GM18868 (cell line): ENCODE results near the gene CDC123.
"Not testable (repeated sequence)": the region's sequence is repeated elsewhere in the genome, so short reads cannot be mapped to it uniquely, and the experiment has no call there.

Source experiments
- ATAC-seq: cut with Tn5 transposase; IDR thresholded peaks from one replicate; pipeline ENCODE4 v1.9.1; 2021; ENCODE audit warnings: mild to moderate bottlenecking, moderate library complexity; ENCODE audit not compliant: unreplicated experiment

CDC123 gene

DNA sequence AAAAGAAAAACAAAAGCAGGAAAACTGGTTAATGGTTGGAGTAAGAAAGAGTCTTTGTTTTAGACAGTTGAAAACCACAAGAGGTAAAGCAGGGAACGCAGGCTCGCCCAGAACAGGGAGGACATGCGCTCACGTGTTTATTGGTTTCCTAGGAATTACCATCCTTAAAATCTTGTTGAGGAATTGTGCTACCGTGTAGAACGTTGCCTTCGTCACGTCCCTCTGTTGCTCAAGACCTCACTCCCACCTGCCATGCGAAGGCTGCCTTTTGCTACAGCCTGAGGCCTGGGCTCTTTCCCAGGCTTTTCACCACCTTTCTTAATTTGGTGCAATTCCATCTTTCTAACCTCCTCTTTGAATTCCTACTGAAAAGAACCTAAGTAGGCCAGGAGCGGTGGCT, 91.8 kb downstream of the CDC123 start:
- no peak for ATAC-seq

DNA sequence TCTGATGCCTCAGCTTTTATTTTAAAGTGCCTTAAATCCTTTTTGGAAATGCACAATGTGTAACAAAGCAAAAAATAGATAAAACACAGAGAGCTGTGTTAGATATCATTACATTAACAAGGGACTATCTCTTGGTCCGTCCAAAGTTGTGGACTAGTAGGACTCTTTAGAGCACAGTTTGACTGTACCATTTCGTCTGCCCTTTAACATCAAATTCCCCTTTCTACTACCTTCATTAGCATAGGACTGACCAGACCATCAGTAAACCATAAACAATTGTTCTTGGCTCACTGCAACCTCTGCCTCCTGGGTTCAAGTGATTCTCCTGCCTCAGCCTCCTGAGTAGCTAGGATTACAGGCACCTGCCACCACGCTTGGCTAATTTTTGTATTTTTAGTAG, 101.8 kb downstream of the CDC123 start:
- not testable (repeated sequence) for ATAC-seq

GRCh38 chr10:12299222-12299965, 103.4 kb downstream of the CDC123 start:
- no peak for ATAC-seq
